Thymus (tissue), 11 donors: Measurements from ENCODE around the gene PICALM. TPM values are rescaled to one million over a fixed set of nuclear protein-coding genes. Genes with fewer than 3 reads are reported as not detected.

Experiments
- DNase-seq, 9 donors: peaks; one replicate each; pipeline ENCODE4 v3.0.0-alpha.2; 2013; ENCODE audit warnings: low spot score in 9 of 9, low read depth in 6 of 9, missing footprints in 1 of 9
- H3K27ac ChIP-seq, 2 donors: one replicate each; pipeline ENCODE4 v1.5.1; 2013; ENCODE audit warnings: control low read depth in 1 of 2, low read depth in 1 of 2, low read length in 1 of 2, mild to moderate bottlenecking in 1 of 2, moderate library complexity in 1 of 2
- H3K27me3 ChIP-seq, 2 donors: one replicate each; pipeline ENCODE4 v1.5.1; 2013; ENCODE audit warnings: low read length in 1 of 2; ENCODE audit not compliant: control insufficient read depth in 2 of 2, insufficient read depth in 1 of 2
- H3K36me3 ChIP-seq, 2 donors: one replicate each; pipeline ENCODE4 v1.5.1; 2013; ENCODE audit warnings: low read length in 1 of 2, mild to moderate bottlenecking in 1 of 2, moderate library complexity in 1 of 2; ENCODE audit not compliant: control insufficient read depth in 2 of 2, insufficient read depth in 2 of 2
- H3K4me1 ChIP-seq, 2 donors: one replicate each; pipeline ENCODE4 v1.5.1; 2013; ENCODE audit warnings: low read length in 2 of 2; ENCODE audit not compliant: control insufficient read depth in 2 of 2, insufficient read depth in 2 of 2
- H3K4me3 ChIP-seq, 2 donors: one replicate each; pipeline ENCODE4 v1.5.1; 2013; ENCODE audit warnings: low read length in 2 of 2, control low read depth in 1 of 2, mild to moderate bottlenecking in 1 of 2
- H3K9me3 ChIP-seq, 2 donors: one replicate each; pipeline ENCODE4 v1.5.1; 2013; ENCODE audit warnings: low read length in 1 of 2, mild to moderate bottlenecking in 1 of 2; ENCODE audit not compliant: control insufficient read depth in 2 of 2, insufficient read depth in 1 of 2
- WGBS: extraction: QIAGEN DNeasy Blood & Tissue Kit; methylation state at CpG from one replicate; pipeline ENCODE4 v1.1.7; 2013; 5-methylcytosine and 5-hydroxymethylcytosine counted together
- polyA plus RNA-seq: library from polyadenylated mRNA; stranded (reverse); fragments of 200-250 nt; gene quantifications from one replicate; pipeline ENCODE4 v1.2.3, GENCODE V29; 2013
- total RNA-seq: library from RNA; stranded (reverse); fragments of 120-200 nt; gene quantifications from one replicate; pipeline ENCODE4 v1.2.4, GENCODE V29; 2013
- donor health status: healthy.

The PICALM gene
- total and polyA plus RNA-seq, 2 donors, result 93.1 to 111 TPM

DNA sequence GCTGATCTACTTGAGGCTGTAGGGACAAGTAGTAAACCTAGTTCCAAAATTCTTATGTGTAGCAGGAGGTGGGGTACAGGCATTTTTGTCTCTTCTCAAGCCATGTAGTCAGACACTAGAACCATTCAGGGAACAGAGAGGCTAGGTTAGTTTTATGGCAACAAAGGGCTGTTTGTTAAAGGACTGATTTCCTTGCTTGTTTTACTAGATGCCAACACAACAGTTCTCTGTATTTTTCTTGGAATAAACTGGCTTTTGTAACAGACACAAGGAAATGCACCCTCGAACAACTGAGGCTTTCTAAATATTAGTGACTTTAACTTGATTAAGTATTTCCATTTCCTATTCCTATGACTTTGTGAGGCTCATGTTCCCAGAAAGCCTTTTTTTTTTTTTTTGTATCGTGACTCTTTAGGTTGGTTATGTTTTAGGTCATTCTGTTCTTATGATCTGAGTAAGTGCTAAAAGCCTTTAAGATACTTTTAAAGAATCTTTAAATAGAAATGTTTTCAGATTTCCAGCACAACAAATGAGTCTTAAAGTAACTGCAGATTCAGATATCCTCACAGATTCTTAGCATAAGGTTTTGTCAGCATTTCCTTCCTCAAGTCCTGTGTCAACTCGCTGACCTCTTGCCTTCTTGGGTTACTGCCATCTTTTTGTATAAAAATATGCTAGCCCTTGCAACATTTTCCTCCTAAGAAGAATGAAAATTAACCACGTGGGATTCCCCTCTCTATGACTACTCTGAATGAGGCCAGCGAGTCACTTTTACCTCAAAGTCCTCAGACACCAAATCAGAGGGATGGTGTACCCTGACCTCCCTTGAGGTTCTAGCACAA lies 121.2 kb downstream of the PICALM start:
- DNase-seq, result no peak
- H3K27ac ChIP-seq, result peak overlapping the region in 1 of 2 donors; percentile 11
- 54% methylated on average over 5 of the region's 5 CpGs for WGBS
- H3K27me3 ChIP-seq, result no peaks in the 10 kb centered on the region
- peaks cover 0 to 3% of the 10 kb centered on the region in 2 donors for H3K4me1 ChIP-seq
- H3K9me3 ChIP-seq, result peaks cover 0 to 11% of the 10 kb centered on the region in 2 donors
- no peak overlapping the region for H3K4me3 ChIP-seq
- H3K36me3 ChIP-seq, result no peaks in the 10 kb centered on the region

DNA sequence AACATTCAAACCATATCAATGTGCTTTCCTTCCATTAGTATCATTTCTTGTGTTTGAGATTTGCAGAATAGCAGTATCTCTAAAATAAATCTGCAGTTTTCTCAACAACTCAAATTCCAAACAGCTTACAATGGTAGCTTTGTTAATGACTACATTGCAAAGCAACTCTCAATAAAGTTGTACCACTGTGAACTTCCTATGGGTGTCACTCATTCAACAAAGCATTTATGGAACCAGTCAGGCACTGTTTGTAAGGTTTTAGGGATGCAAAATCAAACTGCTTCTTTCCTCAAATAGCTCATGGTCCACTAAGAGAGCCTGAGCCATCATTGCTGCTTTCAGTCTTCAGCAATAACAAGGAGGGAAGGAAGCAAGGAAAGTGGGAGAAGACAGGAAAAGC lies 122.7 kb downstream of the PICALM start:
- no peaks in the 10 kb centered on the region for H3K36me3 ChIP-seq
- DNase-seq, result no peak
- H3K27ac ChIP-seq, result no peak overlapping the region
- peaks cover 0 to 11% of the 10 kb centered on the region in 2 donors for H3K9me3 ChIP-seq
- H3K27me3 ChIP-seq, result no peaks in the 10 kb centered on the region
- no peak overlapping the region for H3K4me3 ChIP-seq
- peaks cover 0 to 3% of the 10 kb centered on the region in 2 donors for H3K4me1 ChIP-seq

DNA sequence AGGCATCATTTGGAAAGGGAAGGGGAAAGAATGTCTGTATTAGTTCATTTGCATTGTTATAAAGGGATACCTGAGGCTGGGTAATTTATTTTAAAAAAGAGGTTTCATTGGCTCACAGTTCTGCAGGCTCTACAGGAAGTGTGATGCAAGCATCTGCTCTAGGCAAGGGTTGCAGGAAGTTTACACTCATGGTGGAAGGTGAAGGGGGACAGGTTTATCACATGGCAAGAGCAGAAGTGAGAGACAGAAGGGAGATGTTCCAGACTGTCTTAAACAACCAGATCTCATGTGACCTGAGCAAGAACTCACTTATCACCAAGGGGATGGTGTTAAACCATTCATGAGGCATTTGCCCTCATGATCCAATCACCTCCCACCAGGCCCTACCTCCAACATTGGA lies 123.1 kb downstream of the PICALM start:
- H3K36me3 ChIP-seq, result no peaks in the 10 kb centered on the region
- no peak for DNase-seq
- no peaks in the 10 kb centered on the region for H3K27me3 ChIP-seq
- H3K4me3 ChIP-seq, result no peak overlapping the region
- no peak overlapping the region for H3K27ac ChIP-seq
- H3K4me1 ChIP-seq, result peaks cover 0 to 3% of the 10 kb centered on the region in 2 donors
- peaks cover 0 to 11% of the 10 kb centered on the region in 2 donors for H3K9me3 ChIP-seq

DNA sequence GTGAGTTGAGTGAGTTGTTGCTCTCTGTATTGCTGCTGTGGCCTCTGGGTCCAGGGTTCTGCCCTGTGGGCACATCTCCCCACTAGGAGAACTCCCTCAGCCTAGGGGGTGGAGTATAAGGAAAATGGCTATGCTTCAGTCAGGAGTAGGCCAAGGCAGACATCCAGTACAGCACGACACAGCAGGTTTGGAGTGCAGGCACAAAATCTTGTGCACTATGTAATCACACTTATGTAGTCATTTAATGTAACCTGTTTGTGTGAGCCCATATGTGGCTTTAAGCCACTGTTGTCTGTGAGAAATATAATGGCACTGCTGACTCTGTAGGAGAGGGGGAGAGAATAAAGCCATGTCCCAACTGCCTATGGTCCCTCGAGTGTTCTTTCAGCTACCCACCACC lies 123.6 kb downstream of the PICALM start:
- Histone ChIP-seq H3K9me3 (peaks cover 0 to 11% of the 10 kb centered on the region in 2 donors), H3K4me3 (no peak overlapping the region), H3K27me3 (no peaks in the 10 kb centered on the region), H3K4me1 (peaks cover 0 to 3% of the 10 kb centered on the region in 2 donors), H3K36me3 (no peaks in the 10 kb centered on the region), H3K27ac (no peak overlapping the region)
- DNase-seq, result no peak
- 98% methylated on average over 2 of the region's 2 CpGs for WGBS

DNA sequence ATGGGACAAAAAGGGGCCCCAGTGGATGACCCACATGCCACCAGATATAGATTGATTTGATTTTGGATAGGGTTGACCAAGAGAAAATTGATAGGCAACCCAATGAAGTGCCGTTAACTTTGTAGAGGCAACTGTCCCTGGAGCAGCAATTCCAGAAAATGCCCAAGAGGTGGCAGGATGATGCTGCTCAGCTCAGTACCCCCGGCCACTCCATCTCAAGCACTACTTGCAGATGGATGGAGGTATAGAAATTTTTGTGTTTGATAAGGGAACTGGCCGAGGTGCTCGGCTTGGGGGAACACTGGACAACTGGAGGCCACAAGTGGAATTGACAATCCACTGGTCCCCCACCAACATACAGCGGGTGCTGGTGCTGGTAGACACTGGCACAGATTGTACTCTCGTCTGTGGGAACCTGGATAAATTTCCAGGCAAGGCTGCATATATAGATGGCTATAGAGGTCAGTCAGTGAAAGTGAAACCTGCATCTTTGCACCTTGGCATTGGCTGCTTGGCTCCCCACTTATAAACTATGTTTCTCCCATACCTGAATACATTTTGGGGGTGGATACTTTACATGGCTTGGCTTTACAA lies 127.4 kb downstream of the PICALM start:
- Histone ChIP-seq H3K27me3 (no peaks in the 10 kb centered on the region), H3K27ac (no peak overlapping the region), H3K9me3 (peaks cover 0 to 11% of the 10 kb centered on the region in 2 donors), H3K36me3 (no peaks in the 10 kb centered on the region), H3K4me3 (no peak overlapping the region), H3K4me1 (no peaks in the 10 kb centered on the region)
- DNase-seq, result peak in 3 of 9 donors; percentile 6 to 22 (median 16)
- 73% methylated on average over 6 of the region's 6 CpGs for WGBS

DNA sequence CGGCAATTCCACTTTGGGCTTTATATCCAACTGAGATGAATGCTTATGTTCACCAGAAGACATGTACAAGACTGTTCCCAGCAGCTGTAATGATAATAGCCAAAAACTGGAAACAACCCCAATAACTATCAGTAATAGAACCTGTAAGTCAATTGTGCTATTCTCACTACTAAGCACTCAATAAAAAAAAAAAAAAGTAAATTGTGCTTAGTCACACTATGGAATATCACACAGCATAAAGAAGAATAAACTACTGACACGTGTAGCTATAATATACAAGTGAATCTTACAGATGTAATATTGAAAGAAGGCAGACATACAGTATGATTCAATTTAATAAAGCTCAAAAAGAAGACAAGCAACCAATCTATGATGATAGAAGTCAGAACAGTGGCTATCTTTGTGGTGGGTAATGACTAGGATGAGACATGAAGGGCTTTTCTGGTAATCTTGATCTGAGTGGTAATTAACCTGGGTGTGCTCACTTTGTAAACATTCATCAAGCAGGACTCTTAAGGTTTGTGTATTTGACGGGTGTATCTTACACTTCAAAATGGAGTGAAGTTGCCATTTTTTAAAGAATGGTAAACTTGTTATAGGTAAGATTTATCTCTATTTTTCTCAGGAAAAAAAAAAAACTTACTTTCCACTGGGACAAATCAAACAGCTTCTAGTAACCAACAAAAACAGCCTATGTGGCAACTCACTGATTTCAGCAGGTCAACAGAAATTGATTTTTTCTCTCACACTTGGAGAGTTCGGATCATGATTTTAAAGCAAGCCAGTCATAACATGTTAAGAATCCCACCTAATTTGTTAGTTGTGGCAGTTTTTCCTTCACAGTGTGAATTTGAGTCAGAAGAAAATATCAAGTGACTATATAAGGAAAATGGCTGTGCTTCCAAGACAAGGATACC lies 129.5 kb downstream of the PICALM start:
- Histone ChIP-seq H3K4me3 (no peak overlapping the region), H3K27me3 (peaks cover 0 to 7% of the 10 kb centered on the region in 2 donors), H3K9me3 (peaks cover 1 to 11% of the 10 kb centered on the region in 2 donors), H3K4me1 (no peaks in the 10 kb centered on the region), H3K36me3 (no peaks in the 10 kb centered on the region), H3K27ac (no peak overlapping the region)
- no peak for DNase-seq
- 92% methylated on average over 4 of the region's 4 CpGs for WGBS

DNA sequence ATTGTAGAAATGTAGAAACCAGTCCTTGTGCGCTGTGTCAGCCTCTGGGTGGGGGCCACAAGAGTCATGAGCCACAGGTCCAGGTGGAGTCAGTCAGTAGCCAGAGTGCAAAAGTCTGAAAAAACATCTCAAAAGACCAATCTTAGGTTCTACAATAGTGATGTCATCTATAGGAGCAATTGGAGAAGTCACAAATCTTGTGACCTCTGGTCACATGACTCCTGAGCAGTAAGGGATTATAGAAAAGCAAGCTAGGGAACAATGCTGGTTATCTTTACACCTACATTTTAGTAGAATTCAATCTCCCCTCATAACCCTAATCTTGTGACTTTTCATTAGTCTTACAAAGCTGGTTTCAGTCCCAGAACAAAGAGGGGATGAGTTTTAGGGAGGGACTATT lies 131.0 kb downstream of the PICALM start:
- Histone ChIP-seq H3K4me1 (no peaks in the 10 kb centered on the region), H3K27me3 (peaks cover 0 to 7% of the 10 kb centered on the region in 2 donors), H3K27ac (no peak overlapping the region), H3K36me3 (no peaks in the 10 kb centered on the region), H3K9me3 (peaks cover 1 to 8% of the 10 kb centered on the region in 2 donors), H3K4me3 (no peak overlapping the region)
- DNase-seq, result no peak
- WGBS, result 98% methylated on average over 1 of the region's 1 CpG

DNA sequence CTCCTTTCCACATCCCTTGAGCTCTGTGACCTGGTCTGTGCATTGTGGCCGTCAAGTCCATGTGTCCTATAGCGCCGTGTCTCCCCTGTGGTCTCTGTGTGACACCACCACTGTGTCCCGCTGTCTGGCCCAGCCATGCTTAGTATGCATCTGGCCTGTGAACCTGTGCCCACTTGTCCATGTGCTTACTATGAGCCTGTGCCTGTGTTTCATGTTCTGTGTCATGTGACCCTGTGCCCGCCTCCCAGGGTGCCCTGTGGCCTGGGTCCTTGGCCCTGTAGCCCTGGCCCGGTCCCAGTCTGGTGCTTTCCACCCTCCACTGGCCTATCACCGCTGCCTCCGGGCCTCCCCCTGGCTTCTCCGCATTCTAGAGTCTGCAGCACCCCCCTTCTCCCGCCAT lies 133.1 kb downstream of the PICALM start:
- Histone ChIP-seq H3K27ac (no peak overlapping the region), H3K27me3 (peaks cover 0 to 7% of the 10 kb centered on the region in 2 donors), H3K4me3 (no peak overlapping the region), H3K4me1 (no peaks in the 10 kb centered on the region), H3K9me3 (peaks cover 1 to 8% of the 10 kb centered on the region in 2 donors), H3K36me3 (no peaks in the 10 kb centered on the region)
- no peak for DNase-seq
- 97% methylated on average over 10 of the region's 10 CpGs for WGBS
